Glomerular visceral epithelial cell (primary cell): Measurements from ENCODE around the gene CD79B.

Experiments
- DNase-seq: peaks from one replicate; pipeline ENCODE4 v3.0.0-alpha.2; 2016; ENCODE audit errors: extremely low spot score

CD79B gene

GRCh38 chr17:63954402-63955063 lies 22.4 kb upstream of the CD79B start:
- no peak for DNase-seq

GRCh38 chr17:63950940-63951907 lies 19.1 kb upstream of the CD79B start:
- DNase-seq: peak; percentile 16

- no peak for DNase-seq
Observed at GRCh38 chr17:63949576-63950250, 17.6 kb upstream of the CD79B start.

- no peak for DNase-seq
Observed at GRCh38 chr17:63948521-63948920, 16.4 kb upstream of the CD79B start.

DNA sequence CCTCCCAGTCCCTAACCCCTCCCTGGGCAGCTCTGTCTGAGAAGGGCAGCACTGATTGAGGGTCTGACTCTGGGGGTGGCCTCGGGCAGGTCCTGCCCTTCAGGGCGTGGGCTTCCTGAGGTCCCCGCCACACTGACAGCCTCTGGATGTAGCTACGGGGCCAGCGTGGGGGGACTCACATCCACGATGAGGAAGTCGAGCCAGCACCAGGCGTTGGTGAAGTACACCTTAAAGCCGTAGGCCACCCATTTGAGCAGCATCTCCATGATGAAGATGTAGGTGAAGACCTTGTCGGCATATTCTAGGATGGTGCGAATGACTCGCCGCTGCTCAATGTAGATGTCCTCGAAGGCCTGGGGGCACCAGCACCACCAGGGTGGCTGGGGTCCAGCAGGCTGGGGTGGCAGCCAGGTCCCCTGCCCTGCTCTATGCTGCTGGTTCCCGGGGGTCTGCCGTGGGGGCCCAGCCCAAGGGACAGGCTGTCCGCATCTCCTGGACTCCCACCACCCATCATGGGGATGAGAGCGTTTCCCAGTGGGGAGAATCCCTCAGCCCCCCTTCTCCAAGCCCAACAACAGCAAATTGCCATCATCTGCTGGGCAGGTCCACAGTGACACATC lies 15.7 kb upstream of the CD79B start:
- no peak for DNase-seq

GRCh38 chr17:63946440-63947363 lies 14.6 kb upstream of the CD79B start:
- peak; percentile 39 for DNase-seq

DNA sequence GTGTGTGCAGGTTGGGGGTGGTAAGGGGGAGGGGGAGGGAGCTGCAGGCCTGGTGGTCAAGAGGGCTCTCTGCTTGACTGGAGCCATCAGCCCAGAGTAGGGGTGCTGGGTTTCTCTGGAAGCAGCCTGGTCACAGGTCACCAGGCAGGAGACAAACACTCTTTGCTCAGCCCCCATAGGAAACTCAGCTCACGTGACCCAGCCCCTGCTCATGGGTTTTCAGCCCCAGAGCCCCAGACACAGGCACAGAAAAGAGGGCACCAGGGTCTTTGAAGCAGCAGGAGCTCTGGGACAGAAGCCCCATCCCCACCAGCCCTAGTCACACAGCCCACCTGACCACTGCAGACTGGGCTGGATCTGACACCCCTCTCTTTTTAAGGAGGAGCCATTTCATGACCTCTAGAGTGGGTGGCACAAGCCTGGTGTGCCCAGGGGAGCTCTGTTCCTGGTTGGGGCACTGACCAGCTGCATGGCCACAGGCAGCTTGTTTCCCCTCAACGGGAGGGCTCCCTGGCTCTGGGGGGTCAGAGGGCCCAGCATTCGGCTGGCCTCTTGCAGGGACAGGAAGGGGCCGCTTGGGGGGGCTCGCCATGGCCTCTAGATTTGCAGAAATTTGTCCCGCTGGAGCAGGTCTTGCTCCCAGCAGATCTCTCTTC lies 13.8 kb upstream of the CD79B start:
- no peak for DNase-seq

- no peak for DNase-seq
Observed at GRCh38 chr17:63944736-63945499, 12.8 kb upstream of the CD79B start.

DNA sequence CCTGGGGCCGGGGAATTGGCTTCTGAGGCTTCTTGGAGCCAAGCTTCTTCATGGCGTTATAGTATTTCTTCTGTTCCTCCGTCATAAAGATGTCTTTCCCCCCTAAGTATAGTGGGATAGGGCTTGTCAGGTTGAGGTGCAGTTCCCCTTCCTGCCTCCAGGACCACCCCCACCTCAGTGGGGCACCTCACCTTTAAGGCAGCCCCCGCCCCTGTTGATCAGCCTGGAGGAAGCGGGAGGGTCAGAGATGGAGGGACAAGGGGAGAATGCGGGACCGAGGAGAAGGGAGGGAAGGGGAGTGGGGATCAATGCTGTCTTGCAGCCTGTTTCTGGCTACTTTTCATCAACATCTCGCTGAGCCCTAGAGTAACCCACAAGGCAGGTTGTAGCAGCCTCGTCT lies 11.6 kb upstream of the CD79B start:
- DNase-seq: no peak

- DNase-seq: no peak
Observed at GRCh38 chr17:63942309-63942985, 10.3 kb upstream of the CD79B start.

GRCh38 chr17:63941751-63942150 lies 9.6 kb upstream of the CD79B start:
- no peak for DNase-seq

- no peak for DNase-seq
Observed at GRCh38 chr17:63941162-63941561, 9.0 kb upstream of the CD79B start.

GRCh38 chr17:63940584-63940983 lies 8.5 kb upstream of the CD79B start:
- no peak for DNase-seq

- no peak for DNase-seq
Observed at GRCh38 chr17:63939884-63940283, 7.8 kb upstream of the CD79B start.

DNA sequence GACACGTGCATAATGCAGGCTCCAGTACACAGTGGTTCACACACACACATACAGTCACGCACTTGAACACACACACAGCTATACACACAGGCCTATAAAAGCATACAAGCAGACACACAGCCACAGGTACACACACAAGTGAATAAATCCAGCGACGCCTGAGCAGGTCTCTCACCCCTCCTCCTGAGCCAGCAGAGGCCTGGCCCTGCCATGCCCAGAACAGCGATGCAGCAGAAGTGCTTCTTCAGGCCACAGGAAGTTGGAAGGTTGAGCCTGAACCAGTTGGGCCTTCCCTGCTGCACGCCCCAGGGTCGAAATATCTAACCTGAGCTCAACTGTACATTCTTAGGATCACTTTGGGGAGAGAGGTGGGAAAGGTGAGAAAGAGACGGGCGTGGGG lies 7.3 kb upstream of the CD79B start:
- no peak for DNase-seq

- DNase-seq: no peak
Observed at GRCh38 chr17:63937920-63938319, 5.8 kb upstream of the CD79B start.

- DNase-seq: no peak
Observed at GRCh38 chr17:63937319-63937718, 5.2 kb upstream of the CD79B start.

GRCh38 chr17:63934183-63935112 lies 2.3 kb upstream of the CD79B start:
- no peak for DNase-seq
